A549 (cell line): Measurements from ENCODE around the gene CCDC171. TPM values are rescaled to one million over a fixed set of nuclear protein-coding genes. Genes with fewer than 3 reads are reported as not detected.

Source experiments
- ATAC-seq, 2 experiments: fragments of 200-7000 bp in 1 of 2; fragments of >200 bp in 1 of 2; cut with Nextera tagmentation in 1 of 2; cut with Tn5 transposase in 1 of 2; 3 replicates each; pipeline versions ENCODE4 v1.8.0 to v1.9.1; 2018 to 2020; ENCODE audit warnings: mild to moderate bottlenecking in 1 of 2, moderate library complexity in 1 of 2
- CTCF ChIA-PET: fragments of 300-600 bp; sonication (Branson Sonifier 250); formaldehyde crosslinking; extraction: SDS; loops from one replicate; lab custom pipeline; 2021; ENCODE audit warnings: antibody characterized with exemption, inconsistent platforms; lab: Yijun Ruan, JAX
- POLR2A ChIA-PET: fragments of 350-600 bp; formaldehyde crosslinking; extraction: SDS; loops from one replicate; lab custom pipeline; 2021; ENCODE audit warnings: antibody characterized with exemption, inconsistent platforms; lab: Yijun Ruan, JAX
- DNase-seq, 2 experiments: peaks; one replicate each; pipeline versions ENCODE4 v3.0.0 to v3.0.0-alpha.2; 2011 to 2016; ENCODE audit warnings: low read depth in 1 of 2, low spot score in 1 of 2
- FAIRE-seq: peaks from 2 replicates; lab custom pipeline; 2011; peaks lifted over from hg19 to GRCh38; lab: Jason Lieb, UNC
- H3K27ac ChIP-seq, 2 experiments: fragments of >200 bp; sonication (Bioruptor Twin); formaldehyde crosslinking; 3 replicates each; pipeline ENCODE4 v1.5.1; 2016 to 2017
- H3K4me1 ChIP-seq: fragments of >200 bp; sonication (Bioruptor Twin); formaldehyde crosslinking; 3 replicates; pipeline ENCODE4 v1.6.1; 2016
- H3K4me2 ChIP-seq: fragments of >200 bp; sonication (Bioruptor Twin); formaldehyde crosslinking; 3 replicates; pipeline ENCODE4 v1.6.1; 2016
- H3K4me3 ChIP-seq: fragments of >200 bp; sonication (Bioruptor Twin); formaldehyde crosslinking; 3 replicates; pipeline ENCODE4 v1.5.1; 2016
- H3K9me3 ChIP-seq: fragments of >200 bp; sonication (Bioruptor Twin); formaldehyde crosslinking; 3 replicates; pipeline ENCODE4 v1.6.1; 2016
- CBX8 ChIP-seq: fragments of 200-600 bp; sonication (generic); IDR thresholded peaks from 2 replicates; pipeline ENCODE4 v1.6.1; 2016
- CHD4 ChIP-seq: fragments of 200-600 bp; sonication (generic); IDR thresholded peaks from 2 replicates; pipeline ENCODE4 v1.6.1; 2016; ENCODE audit warnings: antibody characterized with exemption, mild to moderate bottlenecking, borderline replicate concordance
- ELK1 ChIP-seq: fragments of 150-350 bp; IDR thresholded peaks from 2 replicates; pipeline ENCODE4 v1.6.1; 2014; ENCODE audit warnings: low read depth, mild to moderate bottlenecking, low read length
- FOXS1 ChIP-seq: fragments of 250-450 bp; sonication (Bioruptor Pico); IDR thresholded peaks from 2 replicates; pipeline ENCODE4 v1.5.0; 2020; ENCODE audit warnings: mild to moderate bottlenecking, moderate library complexity
- GATA3 ChIP-seq: IDR thresholded peaks from 2 replicates; pipeline ENCODE4 v1.6.1; 2012; ENCODE audit warnings: borderline replicate concordance
- HOXB5 ChIP-seq: fragments of 250-450 bp; sonication (Bioruptor Pico); IDR thresholded peaks from 2 replicates; pipeline ENCODE4 v1.5.0; 2020; ENCODE audit warnings: mild to moderate bottlenecking, moderate library complexity
- MYC ChIP-seq: IDR thresholded peaks from 2 replicates; pipeline ENCODE4 v1.6.1; 2012; ENCODE audit warnings: mild to moderate bottlenecking, inconsistent platforms, low read length, improper control_type of control experiment, borderline replicate concordance
- NFE2L2 ChIP-seq: fragments of 150-350 bp; conservative IDR thresholded peaks from 2 replicates; pipeline ENCODE4 v1.6.1; 2014; ENCODE audit warnings: low read length
- PBX3 ChIP-seq: IDR thresholded peaks from 2 replicates; pipeline ENCODE4 v1.6.1; 2012
- REST ChIP-seq: fragments of 200-600 bp; sonication (generic); IDR thresholded peaks from 2 replicates; pipeline ENCODE4 v1.6.1; 2016; ENCODE audit warnings: antibody characterized with exemption, mild to moderate bottlenecking, moderate library complexity
- RFX5 ChIP-seq: fragments of 450-650 bp; IDR thresholded peaks from 2 replicates; pipeline ENCODE4 v1.7.1; 2014; ENCODE audit warnings: antibody characterized with exemption, mild to moderate bottlenecking, moderate library complexity
- RNF2 ChIP-seq: fragments of 200-600 bp; sonication (generic); IDR thresholded peaks from 2 replicates; pipeline ENCODE4 v1.6.1; 2016; ENCODE audit warnings: low read depth, mild to moderate bottlenecking, antibody characterized with exemption, moderate library complexity, borderline replicate concordance
- SMC3 ChIP-seq: fragments of >200 bp; sonication (Bioruptor Twin); formaldehyde crosslinking; IDR thresholded peaks from 3 replicates; pipeline ENCODE4 v1.6.1; 2018; ENCODE audit warnings: inconsistent platforms
- SREBF2 ChIP-seq: fragments of 450-650 bp; IDR thresholded peaks from 2 replicates; pipeline ENCODE4 v1.6.1; 2014; ENCODE audit warnings: mild to moderate bottlenecking, moderate library complexity
- ZFP36 ChIP-seq: fragments of 450-650 bp; IDR thresholded peaks from 2 replicates; pipeline ENCODE4 v1.6.1; 2014; ENCODE audit warnings: borderline replicate concordance; ENCODE audit not compliant: partially characterized antibody
- ZNF302 ChIP-seq: fragments of 250-450 bp; sonication (Bioruptor Pico); IDR thresholded peaks from 2 replicates; pipeline ENCODE4 v1.9.0; 2021; ENCODE audit warnings: inconsistent platforms, mild to moderate bottlenecking, moderate library complexity
- ZSCAN20 ChIP-seq: fragments of 250-450 bp; sonication (Bioruptor Pico); IDR thresholded peaks from 2 replicates; pipeline ENCODE4 v1.8.0; 2022; ENCODE audit warnings: mild to moderate bottlenecking, moderate library complexity
- WGBS: methylation state at CpG from one replicate; pipeline ENCODE4 v1.1.6; 2017; ENCODE audit errors: missing lambda C conversion rate; 5-methylcytosine and 5-hydroxymethylcytosine counted together
- polyA plus RNA-seq, 4 experiments: library from polyadenylated mRNA; depleted of rRNA in 3 of 4; stranded (reverse); fragments of >200 nt; fragmentation: RNase III in 1 of 4; extraction: RNeasy Plus Mini Kit Qiagen cat#74134 plus additional on column Dnase treatment in 1 of 4; gene quantifications; 2 replicates in 3 of 4; 3 replicates in 1 of 4; pipeline ENCODE4 v1.2.3, GENCODE V29; 2011 to 2017

Gene CCDC171
- polyA plus RNA-seq, 2 of the 4 experiments (the other 2 are of a cell fraction), result 0.88 to 1.3 TPM

- no peak for TF ChIP-seq ZFP36
- TF ChIP-seq ZNF302 (CRISPR knock-in tag), result no peak
- no peak for TF ChIP-seq PBX3
- TF ChIP-seq RFX5, result no peak
- no peak for TF ChIP-seq RNF2
- TF ChIP-seq, all 56 proteins: peak for 0
Measured at GRCh38 chr9:15519831-15520230, 33.0 kb upstream of the CCDC171 start (continued).

- H3K4me2 ChIP-seq, result no peak overlapping the region
- ATAC-seq (no peak), FAIRE-seq (no peak), DNase-seq (no peak)
- H3K4me1 ChIP-seq, result no peaks in the 10 kb centered on the region
- H3K27ac ChIP-seq, result no peak overlapping the region
- CTCF ChIA-PET, result no interaction called here
- POLR2A ChIA-PET, result no interaction called here
- H3K4me3 ChIP-seq, result no peak overlapping the region
- no peaks in the 10 kb centered on the region for H3K9me3 ChIP-seq
- WGBS, result 72% methylated on average over 8 of the region's 8 CpGs
- TF ChIP-seq HOXB5 (CRISPR knock-in tag), result no peak
- TF ChIP-seq FOXS1 (CRISPR knock-in tag), result no peak
- TF ChIP-seq ZSCAN20 (CRISPR knock-in tag), result no peak
Measured at GRCh38 chr9:15521254-15521653, 31.6 kb upstream of the CCDC171 start.

- ChIA-PET CTCF (no interaction called here), POLR2A (no interaction called here)
- H3K4me3 ChIP-seq, result no peak overlapping the region
- no peak for FAIRE-seq
- 85% methylated on average over 3 of the region's 3 CpGs for WGBS
- H3K4me2 ChIP-seq, result no peak overlapping the region
- no peak for ATAC-seq
- H3K27ac ChIP-seq, result no peak overlapping the region
- no peaks in the 10 kb centered on the region for H3K9me3 ChIP-seq
- H3K4me1 ChIP-seq, result no peaks in the 10 kb centered on the region
- DNase-seq, result no peak
- TF ChIP-seq ZFP36 (no peak), HOXB5 (CRISPR knock-in tag) (no peak), MYC (no peak), NFE2L2 (no peak), CBX8 (no peak), GATA3 (no peak), SREBF2 (no peak), ZNF302 (CRISPR knock-in tag) (no peak), RNF2 (no peak), REST (no peak), SMC3 (no peak), ELK1 (no peak), CHD4 (no peak)
Measured at GRCh38 chr9:15522130-15522755, 30.6 kb upstream of the CCDC171 start.
